GM12801 (cell line): Measurements from ENCODE around the gene KATNB1.

Experiments used
- TF ChIP-seq, protein P1 (sequence below): IDR thresholded peaks from one replicate; pipeline ENCODE4 v1.5.1; 2011; ENCODE audit warnings: control low read depth; ENCODE audit not compliant: insufficient read length; ENCODE audit errors: extremely low read depth

The KATNB1 gene

DNA sequence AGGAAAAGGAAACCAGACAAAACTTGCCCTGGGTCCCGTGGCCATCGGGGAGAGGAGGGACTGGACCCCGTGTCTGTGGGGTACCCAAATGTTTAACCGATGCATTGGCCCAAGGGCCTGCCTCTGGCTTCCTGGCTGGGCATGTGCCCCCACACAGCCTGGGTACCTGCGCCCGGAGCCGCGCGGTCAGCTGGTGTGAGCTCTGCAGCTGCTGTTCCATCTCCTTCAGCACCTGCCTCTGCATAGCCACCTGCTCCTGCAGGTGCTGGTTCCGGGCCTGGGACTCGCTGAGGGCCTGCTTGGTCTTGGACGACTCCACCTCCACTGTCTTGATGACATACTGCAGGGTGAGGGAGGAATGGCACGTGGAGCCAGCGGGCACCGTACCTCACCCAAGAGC lies 34.8 kb downstream of the KATNB1 start:
- TF ChIP-seq, protein P1, sequence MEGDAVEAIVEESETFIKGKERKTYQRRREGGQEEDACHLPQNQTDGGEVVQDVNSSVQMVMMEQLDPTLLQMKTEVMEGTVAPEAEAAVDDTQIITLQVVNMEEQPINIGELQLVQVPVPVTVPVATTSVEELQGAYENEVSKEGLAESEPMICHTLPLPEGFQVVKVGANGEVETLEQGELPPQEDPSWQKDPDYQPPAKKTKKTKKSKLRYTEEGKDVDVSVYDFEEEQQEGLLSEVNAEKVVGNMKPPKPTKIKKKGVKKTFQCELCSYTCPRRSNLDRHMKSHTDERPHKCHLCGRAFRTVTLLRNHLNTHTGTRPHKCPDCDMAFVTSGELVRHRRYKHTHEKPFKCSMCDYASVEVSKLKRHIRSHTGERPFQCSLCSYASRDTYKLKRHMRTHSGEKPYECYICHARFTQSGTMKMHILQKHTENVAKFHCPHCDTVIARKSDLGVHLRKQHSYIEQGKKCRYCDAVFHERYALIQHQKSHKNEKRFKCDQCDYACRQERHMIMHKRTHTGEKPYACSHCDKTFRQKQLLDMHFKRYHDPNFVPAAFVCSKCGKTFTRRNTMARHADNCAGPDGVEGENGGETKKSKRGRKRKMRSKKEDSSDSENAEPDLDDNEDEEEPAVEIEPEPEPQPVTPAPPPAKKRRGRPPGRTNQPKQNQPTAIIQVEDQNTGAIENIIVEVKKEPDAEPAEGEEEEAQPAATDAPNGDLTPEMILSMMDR: no peak

DNA sequence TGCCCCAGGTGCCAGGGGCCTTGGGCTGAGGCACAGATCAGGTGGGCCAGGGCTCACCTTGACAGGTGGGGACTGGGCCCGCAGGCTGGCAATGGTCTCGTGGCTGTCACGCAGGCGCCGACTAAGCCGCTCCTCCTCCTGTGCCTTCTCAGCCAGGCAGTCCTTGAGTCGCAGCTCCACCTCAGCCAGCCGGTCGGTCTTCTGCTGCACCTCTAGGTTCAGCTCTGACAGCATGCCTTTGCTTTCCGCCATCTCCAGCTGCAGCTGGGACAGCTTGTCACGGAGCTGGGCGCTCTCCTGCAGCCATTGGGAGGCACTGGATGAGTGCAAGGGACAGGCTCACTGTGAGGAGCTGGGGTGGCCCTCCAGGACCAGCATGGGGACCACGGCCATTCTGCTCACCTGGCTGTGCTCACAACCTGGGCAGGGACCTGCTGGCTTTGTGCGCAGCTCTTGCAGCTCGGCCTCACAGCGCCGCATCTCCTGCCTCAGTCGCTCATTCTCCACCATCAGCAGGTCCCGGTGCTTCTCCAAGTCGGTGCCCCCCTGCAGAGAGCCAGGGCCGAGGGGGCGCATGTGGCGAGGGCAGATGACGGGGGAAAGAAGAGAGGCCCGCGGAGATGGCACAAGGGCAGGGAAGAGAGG lies 35.7 kb downstream of the KATNB1 start:
- TF ChIP-seq, protein P1: no peak

- TF ChIP-seq, protein P1: no peak
Observed at GRCh38 chr16:57773019-57773418, 37.4 kb downstream of the KATNB1 start.

DNA sequence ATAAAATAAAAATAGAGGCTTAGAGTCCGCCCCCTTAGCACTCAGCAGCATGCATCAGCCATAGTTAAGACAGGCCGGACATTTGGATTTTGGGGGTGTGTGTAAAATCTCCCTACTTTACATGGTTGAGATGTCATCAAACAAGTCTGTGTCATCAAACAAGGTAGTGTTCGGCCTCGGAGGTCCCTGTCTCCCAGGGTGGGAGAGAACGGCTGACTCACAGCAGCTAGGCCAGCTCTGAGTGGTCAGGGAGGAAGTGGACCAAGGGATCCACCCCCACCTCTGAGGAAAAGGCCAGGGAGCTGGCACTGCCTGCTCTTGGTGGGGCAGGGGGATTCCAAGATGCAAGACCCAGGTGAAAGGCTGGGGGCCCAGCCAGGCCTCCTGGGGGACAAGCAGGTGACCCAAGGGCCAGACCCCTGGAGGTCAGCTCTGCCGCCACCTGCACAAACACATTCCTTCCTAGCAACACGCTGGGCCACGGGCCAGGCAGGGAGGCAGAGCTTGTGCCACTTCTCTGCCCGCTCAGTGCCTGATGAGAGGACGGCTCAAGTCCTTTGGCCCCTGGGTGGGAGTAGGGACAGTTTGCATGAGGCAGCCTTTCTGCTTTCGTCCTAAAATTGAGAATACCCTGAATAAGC lies 38.2 kb downstream of the KATNB1 start:
- TF ChIP-seq, protein P1: no peak

DNA sequence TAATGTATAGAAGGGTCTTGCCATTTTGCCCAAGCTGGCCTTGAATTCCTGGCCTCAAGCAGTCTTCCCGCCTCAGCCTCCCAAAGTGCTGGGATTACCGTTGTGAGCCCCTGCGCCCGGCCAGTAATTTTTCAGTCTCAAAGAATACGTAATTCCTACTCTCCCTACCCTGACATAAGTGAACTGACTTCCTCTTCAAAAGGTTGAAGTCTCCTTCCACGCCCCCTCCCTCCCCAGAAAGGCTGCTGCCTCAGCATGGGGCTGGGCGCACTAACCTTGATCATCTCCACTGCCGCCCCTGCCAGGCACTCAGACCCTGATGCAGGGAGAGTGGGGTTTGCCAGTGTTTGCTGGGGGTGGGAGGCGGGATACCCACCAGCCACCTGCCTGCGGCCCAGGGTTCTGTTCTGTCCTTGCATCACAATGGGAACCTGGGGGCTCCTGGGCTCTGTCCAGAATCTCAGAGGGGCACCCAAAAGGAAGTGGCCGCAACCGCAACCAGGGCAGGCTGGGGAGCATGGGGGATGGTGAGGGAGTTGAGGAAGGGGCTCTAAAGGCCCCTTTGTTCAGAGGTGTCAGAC lies 39.2 kb downstream of the KATNB1 start:
- TF ChIP-seq, protein P1: no peak

DNA sequence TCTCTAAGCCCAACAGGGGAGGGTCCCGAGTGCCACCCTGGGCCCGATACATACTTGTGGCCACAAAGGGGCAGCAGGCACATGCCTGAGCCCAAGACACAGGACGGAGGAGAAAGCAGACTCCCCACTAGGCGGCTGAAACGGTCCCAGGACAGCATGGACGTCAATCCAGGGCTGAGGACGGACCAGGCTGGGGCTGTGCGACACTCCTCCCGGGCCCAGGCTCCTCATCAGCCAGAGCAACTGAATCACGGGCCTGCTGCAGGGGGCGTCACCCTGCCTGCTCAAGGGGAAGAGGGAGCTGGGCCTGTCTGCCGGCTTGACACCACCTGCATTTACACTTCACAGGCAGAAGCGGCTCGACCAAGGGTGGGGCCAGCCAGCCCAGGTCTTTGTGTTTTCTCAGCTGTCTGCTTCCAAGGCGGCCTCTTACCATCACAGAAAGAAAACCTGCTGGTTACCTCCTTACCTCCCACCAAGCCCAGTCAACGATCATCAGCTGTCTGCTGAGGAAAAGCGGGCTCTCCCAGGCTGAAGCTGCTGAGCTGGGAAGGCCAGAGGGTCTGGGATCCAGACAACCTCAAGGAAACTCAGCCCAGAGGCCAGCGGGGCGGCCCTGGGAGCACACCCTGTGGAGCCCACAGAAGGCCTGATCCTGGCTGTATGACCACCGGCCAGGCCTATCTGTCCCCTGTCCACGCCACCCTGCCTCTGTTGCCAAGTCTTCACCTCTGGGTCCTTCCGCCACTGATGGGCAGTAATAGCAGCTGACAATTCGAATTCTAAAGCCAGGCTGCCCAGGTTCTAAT lies 40.3 kb downstream of the KATNB1 start:
- TF ChIP-seq, protein P1: no peak

GRCh38 chr16:57778658-57779057 lies 43.1 kb downstream of the KATNB1 start:
- TF ChIP-seq, protein P1: no peak
